WTC11 (cell line): Measurements from ENCODE around the gene ARHGAP25. TPM values are rescaled to one million over a fixed set of nuclear protein-coding genes. Genes with fewer than 3 reads are reported as not detected.
"Not testable (repeated sequence)": the region's sequence is repeated elsewhere in the genome, so short reads cannot be mapped to it uniquely, and the experiment has no call there.

ENCODE experiments used
- ATAC-seq: fragments of 200-7000 bp; cut with Tn5 transposase; 2 replicates; pipeline ENCODE4 v1.10.0; 2021; ENCODE audit warnings: mild to moderate bottlenecking, moderate library complexity
- CTCF ChIA-PET: fragments of 300-600 bp; sonication (Branson Sonifier 250); formaldehyde crosslinking; loops from one replicate; lab custom pipeline; 2021; ENCODE audit warnings: antibody characterized with exemption; lab: Charles Lee
- POLR2A ChIA-PET: fragments of 350-600 bp; sonication (Branson Sonifier 250); formaldehyde crosslinking; loops from one replicate; lab custom pipeline; 2021; ENCODE audit warnings: antibody characterized with exemption; lab: Charles Lee
- DNase-seq: peaks from one replicate; pipeline ENCODE4 v3.0.0; 2021; ENCODE audit warnings: low spot score
- H3K27ac Mint-ChIP-seq: 2 replicates; pipeline ENCODE4 v1.8.0; 2021; ENCODE audit warnings: mixed read lengths
- H3K27me3 Mint-ChIP-seq: 2 replicates; pipeline ENCODE4 v1.8.0; 2021; ENCODE audit warnings: low read depth, mild to moderate bottlenecking, moderate library complexity, mixed read lengths
- H3K36me3 Mint-ChIP-seq: 2 replicates; pipeline ENCODE4 v1.8.0; 2021; ENCODE audit warnings: mixed read lengths
- H3K4me1 Mint-ChIP-seq: 2 replicates; pipeline ENCODE4 v1.8.0; 2022; ENCODE audit warnings: mixed read lengths
- H3K4me3 Mint-ChIP-seq: 2 replicates; pipeline ENCODE4 v1.8.0; 2021; ENCODE audit warnings: mild to moderate bottlenecking, moderate library complexity, mixed read lengths
- H3K9me3 Mint-ChIP-seq: 2 replicates; pipeline ENCODE4 v1.8.0; 2021; ENCODE audit warnings: mixed read lengths
- CBFB ChIP-seq: sonication (generic); formaldehyde crosslinking; IDR thresholded peaks from 2 replicates; pipeline ENCODE4 v1.8.1; 2022; ENCODE audit warnings: mild to moderate bottlenecking, low read depth, missing genetic modification reagents
- ELF4 ChIP-seq: sonication (generic); formaldehyde crosslinking; IDR thresholded peaks from 2 replicates; pipeline ENCODE4 v1.8.1; 2022; ENCODE audit warnings: low read depth, mild to moderate bottlenecking, moderate library complexity, missing genetic modification reagents
- ESRRA ChIP-seq: sonication (generic); formaldehyde crosslinking; IDR thresholded peaks from 2 replicates; pipeline ENCODE4 v1.8.1; 2022; ENCODE audit warnings: mild to moderate bottlenecking, missing genetic modification reagents, borderline replicate concordance
- ETV6 ChIP-seq: sonication (generic); formaldehyde crosslinking; IDR thresholded peaks from 2 replicates; pipeline ENCODE4 v1.8.1; 2022; ENCODE audit warnings: mild to moderate bottlenecking, missing genetic modification reagents
- FOXK1 ChIP-seq: sonication (generic); formaldehyde crosslinking; IDR thresholded peaks from 2 replicates; pipeline ENCODE4 v1.8.0; 2022; ENCODE audit warnings: mild to moderate bottlenecking, moderate library complexity, missing genetic modification reagents
- GRHL2 ChIP-seq: fragments of 250-450 bp; sonication (Bioruptor Pico); IDR thresholded peaks from 2 replicates; pipeline ENCODE4 v1.8.0; 2022; ENCODE audit warnings: mild to moderate bottlenecking, moderate library complexity; ENCODE audit not compliant: insufficient replicate concordance, severe bottlenecking
- PRRX2 ChIP-seq: fragments of 250-450 bp; sonication (Bioruptor Pico); IDR thresholded peaks from 2 replicates; pipeline ENCODE4 v1.8.0; 2021; ENCODE audit warnings: mild to moderate bottlenecking
- SP1 ChIP-seq: sonication (generic); formaldehyde crosslinking; conservative IDR thresholded peaks from 2 replicates; pipeline ENCODE4 v1.8.1; 2022; ENCODE audit warnings: missing genetic modification reagents
- TEAD1 ChIP-seq: sonication (generic); formaldehyde crosslinking; IDR thresholded peaks from 2 replicates; pipeline ENCODE4 v1.8.0; 2022; ENCODE audit warnings: mild to moderate bottlenecking, missing genetic modification reagents
- TEAD4 ChIP-seq: sonication (generic); formaldehyde crosslinking; IDR thresholded peaks from 2 replicates; pipeline ENCODE4 v1.8.0; 2022; ENCODE audit warnings: mild to moderate bottlenecking, missing genetic modification reagents
- ZNF121 ChIP-seq: sonication (generic); formaldehyde crosslinking; IDR thresholded peaks from 2 replicates; pipeline ENCODE4 v1.8.0; 2023; ENCODE audit warnings: missing genetic modification reagents
- ZNF219 ChIP-seq: sonication (generic); formaldehyde crosslinking; IDR thresholded peaks from 2 replicates; pipeline ENCODE4 v1.8.0; 2023; ENCODE audit warnings: missing genetic modification reagents, mild to moderate bottlenecking, borderline replicate concordance
- ZNF396 ChIP-seq: fragments of 250-450 bp; sonication (Bioruptor Pico); IDR thresholded peaks from 2 replicates; pipeline ENCODE4 v1.8.0; 2021; ENCODE audit warnings: mild to moderate bottlenecking, moderate library complexity, borderline replicate concordance
- total RNA-seq: library from RNA; stranded (reverse); gene quantifications from 3 replicates; pipeline ENCODE4 v1.2.3, GENCODE V29; 2021
- TF ChIP-seq, protein P1 (sequence below): sonication (generic); formaldehyde crosslinking; IDR thresholded peaks from 2 replicates; pipeline ENCODE4 v1.8.0; 2022; ENCODE audit warnings: missing genetic modification reagents
- TF ChIP-seq, protein P2 (sequence below): sonication (generic); formaldehyde crosslinking; IDR thresholded peaks from 2 replicates; pipeline ENCODE4 v1.8.1; 2023; ENCODE audit warnings: mild to moderate bottlenecking, missing genetic modification reagents, moderate library complexity
- TF ChIP-seq, protein P3 (sequence below): sonication (generic); formaldehyde crosslinking; IDR thresholded peaks from 2 replicates; pipeline ENCODE4 v1.8.1; 2023; ENCODE audit warnings: mild to moderate bottlenecking, moderate library complexity, missing genetic modification reagents
- TF ChIP-seq, protein P4 (sequence below): sonication (generic); formaldehyde crosslinking; IDR thresholded peaks from 2 replicates; pipeline ENCODE4 v1.8.1; 2023; ENCODE audit warnings: mild to moderate bottlenecking, missing genetic modification reagents, borderline replicate concordance

ARHGAP25 gene
- total RNA-seq, 1 experiment from 2014 or later: 2.9 TPM

DNA sequence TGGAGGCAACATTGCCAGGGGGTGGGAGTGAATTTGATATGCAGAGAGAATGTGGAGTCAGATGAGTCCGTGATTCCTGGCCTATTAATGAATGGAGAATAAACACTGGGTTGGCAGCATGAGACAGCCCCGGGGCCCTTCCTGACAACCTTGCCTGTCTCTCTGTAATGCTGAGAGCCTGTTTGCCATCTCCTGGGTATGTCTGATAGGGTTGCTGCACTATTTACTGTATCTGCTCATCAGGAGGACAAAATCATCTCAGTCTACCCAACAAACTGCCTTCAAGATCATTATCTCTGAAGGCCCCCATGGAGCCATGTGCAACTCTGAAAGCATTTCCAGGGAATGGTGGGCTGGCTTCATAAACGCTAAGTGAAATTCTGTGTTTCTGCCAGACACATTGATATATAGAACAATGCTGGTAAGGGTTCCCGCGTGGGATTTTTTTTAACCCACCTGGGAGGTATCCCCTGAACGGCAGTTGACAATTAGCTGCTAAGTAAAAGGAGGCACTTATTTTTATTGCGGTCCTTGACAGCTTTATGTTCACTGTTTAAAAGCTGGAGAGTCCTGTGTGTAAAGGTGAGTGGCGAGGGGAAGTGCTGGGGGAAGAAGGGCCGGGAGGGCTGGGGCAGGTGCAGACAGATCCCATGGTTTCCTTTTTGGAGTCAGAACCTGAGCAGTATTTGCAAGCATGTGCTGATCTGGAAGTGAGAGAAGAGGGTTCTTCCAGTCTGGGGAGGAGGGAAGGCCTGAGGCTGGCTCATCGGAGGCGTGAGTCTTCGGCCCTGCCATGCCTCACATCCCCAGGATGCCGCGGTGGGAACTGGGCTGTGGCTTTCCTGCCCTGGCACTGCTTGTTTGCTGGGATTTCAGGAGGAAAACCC, 64.8 kb downstream of the ARHGAP25 start (continued):
- TF ChIP-seq, protein P1, sequence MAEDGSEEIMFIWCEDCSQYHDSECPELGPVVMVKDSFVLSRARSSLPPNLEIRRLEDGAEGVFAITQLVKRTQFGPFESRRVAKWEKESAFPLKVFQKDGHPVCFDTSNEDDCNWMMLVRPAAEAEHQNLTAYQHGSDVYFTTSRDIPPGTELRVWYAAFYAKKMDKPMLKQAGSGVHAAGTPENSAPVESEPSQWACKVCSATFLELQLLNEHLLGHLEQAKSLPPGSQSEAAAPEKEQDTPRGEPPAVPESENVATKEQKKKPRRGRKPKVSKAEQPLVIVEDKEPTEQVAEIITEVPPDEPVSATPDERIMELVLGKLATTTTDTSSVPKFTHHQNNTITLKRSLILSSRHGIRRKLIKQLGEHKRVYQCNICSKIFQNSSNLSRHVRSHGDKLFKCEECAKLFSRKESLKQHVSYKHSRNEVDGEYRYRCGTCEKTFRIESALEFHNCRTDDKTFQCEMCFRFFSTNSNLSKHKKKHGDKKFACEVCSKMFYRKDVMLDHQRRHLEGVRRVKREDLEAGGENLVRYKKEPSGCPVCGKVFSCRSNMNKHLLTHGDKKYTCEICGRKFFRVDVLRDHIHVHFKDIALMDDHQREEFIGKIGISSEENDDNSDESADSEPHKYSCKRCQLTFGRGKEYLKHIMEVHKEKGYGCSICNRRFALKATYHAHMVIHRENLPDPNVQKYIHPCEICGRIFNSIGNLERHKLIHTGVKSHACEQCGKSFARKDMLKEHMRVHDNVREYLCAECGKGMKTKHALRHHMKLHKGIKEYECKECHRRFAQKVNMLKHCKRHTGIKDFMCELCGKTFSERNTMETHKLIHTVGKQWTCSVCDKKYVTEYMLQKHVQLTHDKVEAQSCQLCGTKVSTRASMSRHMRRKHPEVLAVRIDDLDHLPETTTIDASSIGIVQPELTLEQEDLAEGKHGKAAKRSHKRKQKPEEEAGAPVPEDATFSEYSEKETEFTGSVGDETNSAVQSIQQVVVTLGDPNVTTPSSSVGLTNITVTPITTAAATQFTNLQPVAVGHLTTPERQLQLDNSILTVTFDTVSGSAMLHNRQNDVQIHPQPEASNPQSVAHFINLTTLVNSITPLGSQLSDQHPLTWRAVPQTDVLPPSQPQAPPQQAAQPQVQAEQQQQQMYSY (CRISPR knock-in tag): no peak

DNA sequence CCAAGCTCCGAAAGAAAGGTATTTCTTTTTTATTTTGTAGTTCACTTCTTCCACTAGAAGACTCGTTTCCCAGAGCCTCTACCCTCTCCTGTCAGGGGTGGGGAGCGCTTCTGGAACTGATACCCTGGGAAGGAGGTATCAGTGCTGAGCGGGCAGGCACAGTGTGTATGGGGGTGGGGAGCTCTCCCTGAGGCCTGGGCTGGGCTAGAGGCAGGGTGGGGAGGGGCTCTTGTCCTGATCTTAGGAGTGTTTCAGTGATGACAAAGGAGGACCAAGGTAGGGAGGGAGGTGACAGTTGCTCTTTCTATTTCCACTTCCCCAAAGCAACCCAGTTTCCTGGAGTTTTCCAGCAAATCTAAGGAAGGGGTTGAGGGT, 65.4 kb downstream of the ARHGAP25 start:
- peak; percentile 94 for ATAC-seq
- ChIA-PET CTCF (interaction anchor here (0.8 kb wide), 1 partner anchor 24 kb away, joined by 3 read pairs; no protein-coding TSS in a partner anchor), POLR2A (no interaction called here)
- no peaks in the 10 kb centered on the region for H3K36me3 Mint-ChIP-seq
- no peak overlapping the region for H3K4me3 Mint-ChIP-seq
- H3K27ac Mint-ChIP-seq: no peak overlapping the region
- H3K27me3 Mint-ChIP-seq: no peaks in the 10 kb centered on the region
- no peak for DNase-seq
- no peak for TF ChIP-seq TEAD4 (CRISPR knock-in tag)
- no peak for TF ChIP-seq TEAD1 (CRISPR knock-in tag)
- no peaks in the 10 kb centered on the region for H3K9me3 Mint-ChIP-seq
- H3K4me1 Mint-ChIP-seq: peaks cover 14% of the 10 kb centered on the region

DNA sequence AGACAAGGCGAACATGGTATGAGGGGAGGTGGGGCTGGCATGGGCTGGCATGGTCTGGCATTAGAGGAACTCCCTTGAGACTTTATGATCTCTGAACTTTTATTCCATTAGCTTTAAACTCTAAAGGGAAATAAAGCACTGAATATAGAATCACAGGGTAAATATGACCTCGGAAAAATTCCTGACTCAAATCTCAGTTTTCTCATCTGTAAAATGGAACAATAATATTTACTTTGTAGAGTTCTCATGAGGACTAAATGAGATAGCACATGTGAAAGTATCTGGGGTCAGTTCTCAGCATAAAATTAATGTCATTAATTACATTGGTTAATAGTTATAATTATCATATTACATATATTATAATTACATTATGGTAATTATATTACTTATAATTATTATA, 65.9 kb downstream of the ARHGAP25 start:
- H3K36me3 Mint-ChIP-seq: no peaks in the 10 kb centered on the region
- H3K4me1 Mint-ChIP-seq: peaks cover 14% of the 10 kb centered on the region
- no peak overlapping the region for H3K27ac Mint-ChIP-seq
- H3K27me3 Mint-ChIP-seq: no peaks in the 10 kb centered on the region
- H3K4me3 Mint-ChIP-seq: no peak overlapping the region
- POLR2A ChIA-PET: no interaction called here
- no peak for TF ChIP-seq ZNF219 (CRISPR knock-in tag)
- no peak for TF ChIP-seq CBFB
- no peak for TF ChIP-seq ZNF396 (CRISPR knock-in tag)
- TF ChIP-seq FOXK1 (CRISPR knock-in tag): no peak
- TF ChIP-seq SP1 (CRISPR knock-in tag): no peak
- no peak for TF ChIP-seq ZNF121 (CRISPR knock-in tag)
- no peak for TF ChIP-seq PRRX2 (CRISPR knock-in tag)
- TF ChIP-seq, protein P2, sequence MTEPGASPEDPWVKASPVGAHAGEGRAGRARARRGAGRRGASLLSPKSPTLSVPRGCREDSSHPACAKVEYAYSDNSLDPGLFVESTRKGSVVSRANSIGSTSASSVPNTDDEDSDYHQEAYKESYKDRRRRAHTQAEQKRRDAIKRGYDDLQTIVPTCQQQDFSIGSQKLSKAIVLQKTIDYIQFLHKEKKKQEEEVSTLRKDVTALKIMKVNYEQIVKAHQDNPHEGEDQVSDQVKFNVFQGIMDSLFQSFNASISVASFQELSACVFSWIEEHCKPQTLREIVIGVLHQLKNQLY: no peak
- TF ChIP-seq, protein P3, sequence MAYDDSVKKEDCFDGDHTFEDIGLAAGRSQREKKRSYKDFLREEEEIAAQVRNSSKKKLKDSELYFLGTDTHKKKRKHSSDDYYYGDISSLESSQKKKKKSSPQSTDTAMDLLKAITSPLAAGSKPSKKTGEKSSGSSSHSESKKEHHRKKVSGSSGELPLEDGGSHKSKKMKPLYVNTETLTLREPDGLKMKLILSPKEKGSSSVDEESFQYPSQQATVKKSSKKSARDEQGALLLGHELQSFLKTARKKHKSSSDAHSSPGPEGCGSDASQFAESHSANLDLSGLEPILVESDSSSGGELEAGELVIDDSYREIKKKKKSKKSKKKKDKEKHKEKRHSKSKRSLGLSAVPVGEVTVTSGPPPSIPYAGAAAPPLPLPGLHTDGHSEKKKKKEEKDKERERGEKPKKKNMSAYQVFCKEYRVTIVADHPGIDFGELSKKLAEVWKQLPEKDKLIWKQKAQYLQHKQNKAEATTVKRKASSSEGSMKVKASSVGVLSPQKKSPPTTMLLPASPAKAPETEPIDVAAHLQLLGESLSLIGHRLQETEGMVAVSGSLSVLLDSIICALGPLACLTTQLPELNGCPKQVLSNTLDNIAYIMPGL (CRISPR knock-in tag): no peak
- TF ChIP-seq ELF4 (CRISPR knock-in tag): no peak
- TF ChIP-seq GRHL2 (CRISPR knock-in tag): no peak
- TF ChIP-seq ESRRA (CRISPR knock-in tag): no peak
- TF ChIP-seq ETV6: no peak
- TF ChIP-seq, protein P4, sequence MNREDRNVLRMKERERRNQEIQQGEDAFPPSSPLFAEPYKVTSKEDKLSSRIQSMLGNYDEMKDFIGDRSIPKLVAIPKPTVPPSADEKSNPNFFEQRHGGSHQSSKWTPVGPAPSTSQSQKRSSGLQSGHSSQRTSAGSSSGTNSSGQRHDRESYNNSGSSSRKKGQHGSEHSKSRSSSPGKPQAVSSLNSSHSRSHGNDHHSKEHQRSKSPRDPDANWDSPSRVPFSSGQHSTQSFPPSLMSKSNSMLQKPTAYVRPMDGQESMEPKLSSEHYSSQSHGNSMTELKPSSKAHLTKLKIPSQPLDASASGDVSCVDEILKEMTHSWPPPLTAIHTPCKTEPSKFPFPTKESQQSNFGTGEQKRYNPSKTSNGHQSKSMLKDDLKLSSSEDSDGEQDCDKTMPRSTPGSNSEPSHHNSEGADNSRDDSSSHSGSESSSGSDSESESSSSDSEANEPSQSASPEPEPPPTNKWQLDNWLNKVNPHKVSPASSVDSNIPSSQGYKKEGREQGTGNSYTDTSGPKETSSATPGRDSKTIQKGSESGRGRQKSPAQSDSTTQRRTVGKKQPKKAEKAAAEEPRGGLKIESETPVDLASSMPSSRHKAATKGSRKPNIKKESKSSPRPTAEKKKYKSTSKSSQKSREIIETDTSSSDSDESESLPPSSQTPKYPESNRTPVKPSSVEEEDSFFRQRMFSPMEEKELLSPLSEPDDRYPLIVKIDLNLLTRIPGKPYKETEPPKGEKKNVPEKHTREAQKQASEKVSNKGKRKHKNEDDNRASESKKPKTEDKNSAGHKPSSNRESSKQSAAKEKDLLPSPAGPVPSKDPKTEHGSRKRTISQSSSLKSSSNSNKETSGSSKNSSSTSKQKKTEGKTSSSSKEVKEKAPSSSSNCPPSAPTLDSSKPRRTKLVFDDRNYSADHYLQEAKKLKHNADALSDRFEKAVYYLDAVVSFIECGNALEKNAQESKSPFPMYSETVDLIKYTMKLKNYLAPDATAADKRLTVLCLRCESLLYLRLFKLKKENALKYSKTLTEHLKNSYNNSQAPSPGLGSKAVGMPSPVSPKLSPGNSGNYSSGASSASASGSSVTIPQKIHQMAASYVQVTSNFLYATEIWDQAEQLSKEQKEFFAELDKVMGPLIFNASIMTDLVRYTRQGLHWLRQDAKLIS: no peak
- TF ChIP-seq, all 79 proteins: peak for 0
- no peaks in the 10 kb centered on the region for H3K9me3 Mint-ChIP-seq
- DNase-seq (no peak), ATAC-seq (no peak)
- CTCF ChIA-PET: interaction anchor here (0.8 kb wide), 1 partner anchor 24 kb away, joined by 3 read pairs; no protein-coding TSS in a partner anchor

DNA sequence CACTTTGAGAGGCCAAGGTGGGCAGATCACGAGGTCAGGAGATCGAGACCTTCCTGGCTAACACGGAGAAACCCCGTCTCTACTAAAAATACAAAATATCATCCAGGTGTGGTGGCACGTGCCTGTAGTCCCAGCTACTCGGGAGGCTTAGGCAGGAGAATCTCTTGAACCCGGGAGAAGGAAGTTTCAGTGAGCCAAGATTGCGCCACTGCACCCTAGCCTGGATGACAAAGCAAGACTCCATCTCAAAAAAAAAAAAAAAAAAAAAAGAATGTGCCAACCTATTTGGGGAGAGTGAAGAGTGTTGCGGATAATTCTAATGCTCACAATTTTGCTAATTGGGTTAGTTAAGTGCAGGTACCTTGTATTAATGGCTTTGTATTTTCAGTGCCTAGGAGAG, 67.5 kb downstream of the ARHGAP25 start:
- H3K9me3 Mint-ChIP-seq, H3K27ac Mint-ChIP-seq, H3K4me3 Mint-ChIP-seq, H3K4me1 Mint-ChIP-seq, ATAC-seq, H3K27me3 Mint-ChIP-seq, CTCF ChIA-PET, DNase-seq, H3K36me3 Mint-ChIP-seq, POLR2A ChIA-PET: not testable (repeated sequence)
